Suprapubic skin (tissue), 4 donors: ENCODE results near the gene PGAP3. TPM values are rescaled to one million over a fixed set of nuclear protein-coding genes. Genes with fewer than 3 reads are reported as not detected.
A peak's percentile ranks its signal among the peaks of the same experiment; 100 is the strongest.

ENCODE experiments used
- DNase-seq, 2 donors: peaks; one replicate each; pipeline ENCODE4 v3.0.0-alpha.2; 2019; ENCODE audit warnings: low spot score in 2 of 2
- H3K27ac ChIP-seq: fragments of 200-600 bp; sonication (generic); one replicate; pipeline ENCODE4 v1.5.1; 2019
- H3K27me3 ChIP-seq: fragments of 200-600 bp; sonication (generic); one replicate; pipeline ENCODE4 v1.5.1; 2019
- H3K36me3 ChIP-seq: fragments of 200-600 bp; sonication (generic); one replicate; pipeline ENCODE4 v1.5.1; 2019
- H3K4me1 ChIP-seq: fragments of 200-600 bp; sonication (generic); one replicate; pipeline ENCODE4 v1.5.1; 2019
- H3K4me3 ChIP-seq: fragments of 200-600 bp; sonication (generic); one replicate; pipeline ENCODE4 v1.5.1; 2019; ENCODE audit warnings: mild to moderate bottlenecking
- H3K9me3 ChIP-seq: fragments of 200-600 bp; sonication (generic); one replicate; pipeline ENCODE4 v1.5.1; 2019
- EP300 ChIP-seq: sonication (generic); formaldehyde crosslinking; IDR thresholded peaks from one replicate; pipeline ENCODE4 v1.6.1; 2017; ENCODE audit warnings: antibody characterized with exemption
- POLR2A ChIP-seq, 2 donors: fragments of 450-650 bp; IDR thresholded peaks; one replicate each; pipeline ENCODE4 v1.6.1; 2017; ENCODE audit warnings: antibody characterized with exemption in 2 of 2, mild to moderate bottlenecking in 2 of 2, moderate library complexity in 2 of 2
- POLR2AphosphoS5 ChIP-seq, 3 donors: sonication (generic); formaldehyde crosslinking; IDR thresholded peaks; one replicate each; pipeline ENCODE4 v1.6.1; 2017; ENCODE audit warnings: antibody characterized with exemption in 3 of 3
- WGBS: methylation state at CpG from one replicate; pipeline ENCODE4 v1.1.5; 2018; 5-methylcytosine and 5-hydroxymethylcytosine counted together
- total RNA-seq, 4 donors: library from RNA; depleted of rRNA; stranded (reverse); fragments of >200 nt; gene quantifications; one replicate each; pipeline ENCODE4 v1.1.0, GENCODE V29; 2016
- TF ChIP-seq, protein P1 (sequence below), 2 donors: fragments of 200-600 bp in 1 of 2; fragments of 450-650 bp in 1 of 2; sonication (generic) in 1 of 2; IDR thresholded peaks; one replicate each; pipeline ENCODE4 v1.5.1; 2016 to 2019; ENCODE audit warnings: antibody characterized with exemption in 2 of 2, mild to moderate bottlenecking in 1 of 2, moderate library complexity in 1 of 2

The PGAP3 gene
- total RNA-seq, 4 donors from 2014 or later: 25.7 to 41.5 (median 32.7) TPM

DNA sequence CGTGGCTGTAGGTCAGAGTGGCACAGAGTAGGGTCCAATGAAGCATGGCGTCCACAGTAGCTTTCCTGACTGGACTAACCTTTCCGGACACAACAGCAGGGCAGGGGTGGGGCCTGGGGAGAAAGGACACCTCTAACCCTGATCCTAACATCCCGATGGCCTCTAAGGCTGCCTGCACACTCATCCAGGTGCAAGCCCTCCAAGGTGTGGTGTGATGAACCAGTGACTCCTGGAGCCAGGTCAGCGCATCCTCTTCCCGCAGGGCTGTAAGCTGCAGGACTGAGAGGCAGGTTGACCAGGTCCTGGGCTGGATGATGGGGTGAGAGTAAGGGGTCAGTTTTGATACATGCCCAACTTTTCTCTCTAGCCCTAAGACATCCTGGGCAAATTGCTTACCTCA lies 8.9 kb upstream of the PGAP3 start:
- no peak overlapping the region for H3K4me3 ChIP-seq
- DNase-seq: no peak
- H3K27me3 ChIP-seq: no peaks in the 10 kb centered on the region
- TF ChIP-seq EP300: no peak
- TF ChIP-seq, protein P1, sequence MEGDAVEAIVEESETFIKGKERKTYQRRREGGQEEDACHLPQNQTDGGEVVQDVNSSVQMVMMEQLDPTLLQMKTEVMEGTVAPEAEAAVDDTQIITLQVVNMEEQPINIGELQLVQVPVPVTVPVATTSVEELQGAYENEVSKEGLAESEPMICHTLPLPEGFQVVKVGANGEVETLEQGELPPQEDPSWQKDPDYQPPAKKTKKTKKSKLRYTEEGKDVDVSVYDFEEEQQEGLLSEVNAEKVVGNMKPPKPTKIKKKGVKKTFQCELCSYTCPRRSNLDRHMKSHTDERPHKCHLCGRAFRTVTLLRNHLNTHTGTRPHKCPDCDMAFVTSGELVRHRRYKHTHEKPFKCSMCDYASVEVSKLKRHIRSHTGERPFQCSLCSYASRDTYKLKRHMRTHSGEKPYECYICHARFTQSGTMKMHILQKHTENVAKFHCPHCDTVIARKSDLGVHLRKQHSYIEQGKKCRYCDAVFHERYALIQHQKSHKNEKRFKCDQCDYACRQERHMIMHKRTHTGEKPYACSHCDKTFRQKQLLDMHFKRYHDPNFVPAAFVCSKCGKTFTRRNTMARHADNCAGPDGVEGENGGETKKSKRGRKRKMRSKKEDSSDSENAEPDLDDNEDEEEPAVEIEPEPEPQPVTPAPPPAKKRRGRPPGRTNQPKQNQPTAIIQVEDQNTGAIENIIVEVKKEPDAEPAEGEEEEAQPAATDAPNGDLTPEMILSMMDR (IDR thresholded peaks at IDR 0.05): no peak
- no peak for TF ChIP-seq POLR2AphosphoS5 (IDR thresholded peaks at IDR 0.05)
- no peak for TF ChIP-seq POLR2A (IDR thresholded peaks at IDR 0.05)
- no peaks in the 10 kb centered on the region for H3K36me3 ChIP-seq
- no peaks in the 10 kb centered on the region for H3K9me3 ChIP-seq
- WGBS: 82% methylated on average over 3 of the region's 6 CpGs
- no peak overlapping the region for H3K27ac ChIP-seq
- peaks cover 26% of the 10 kb centered on the region for H3K4me1 ChIP-seq

DNA sequence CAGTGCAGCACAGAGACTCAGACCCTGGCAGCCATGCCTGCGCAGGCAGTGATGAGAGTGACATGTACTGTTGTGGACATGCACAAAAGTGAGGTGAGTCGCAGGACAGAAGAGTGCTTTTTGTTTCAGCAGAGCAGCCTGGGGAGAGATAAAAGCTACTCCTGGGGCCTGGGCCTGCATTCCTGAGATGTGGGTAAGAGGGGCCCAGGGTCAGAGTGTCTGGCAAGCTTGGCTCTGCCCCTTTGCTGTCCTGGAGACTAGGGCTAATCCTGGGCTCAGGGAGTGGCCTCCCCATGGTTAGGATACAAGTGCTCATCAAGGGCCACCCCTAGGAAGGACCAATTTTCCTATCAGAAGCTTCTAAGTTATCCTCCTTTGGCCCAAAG lies 7.2 kb upstream of the PGAP3 start:
- 100% methylated on average over 2 of the region's 2 CpGs for WGBS

DNA sequence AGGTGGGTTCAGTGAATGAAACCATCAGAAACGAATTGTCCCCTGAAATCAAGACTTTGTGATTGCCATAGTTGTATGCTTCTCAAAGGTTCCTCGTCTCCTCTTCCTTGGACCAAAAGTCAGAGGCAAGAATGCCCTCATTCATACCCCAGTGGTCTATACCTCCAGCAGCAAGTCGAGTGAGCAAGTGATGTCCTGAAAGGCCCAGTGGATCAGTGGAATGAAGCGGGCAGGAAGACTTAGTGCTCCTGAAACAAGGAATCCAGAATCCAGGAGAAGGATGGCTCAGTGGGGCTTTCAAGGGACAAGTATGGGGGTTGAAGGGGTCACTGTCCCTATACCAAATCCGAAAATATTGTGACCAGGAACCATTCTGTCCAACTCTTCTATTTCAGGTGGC lies 6.7 kb upstream of the PGAP3 start:
- TF ChIP-seq POLR2AphosphoS5 (IDR thresholded peaks at IDR 0.05) (no peak), EP300 (no peak), POLR2A (IDR thresholded peaks at IDR 0.05) (no peak)
- TF ChIP-seq, protein P1 (IDR thresholded peaks at IDR 0.05): no peak
- no peaks in the 10 kb centered on the region for H3K9me3 ChIP-seq
- peaks cover 5% of the 10 kb centered on the region for H3K4me1 ChIP-seq
- H3K4me3 ChIP-seq: no peak overlapping the region
- no peaks in the 10 kb centered on the region for H3K36me3 ChIP-seq
- H3K27ac ChIP-seq: no peak overlapping the region
- H3K27me3 ChIP-seq: no peaks in the 10 kb centered on the region
- no peak for DNase-seq
- 86% methylated on average over 5 of the region's 5 CpGs for WGBS

More for the DNA sequence above, 7.2 kb upstream of the PGAP3 start:
- Histone ChIP-seq H3K4me3 (no peak overlapping the region), H3K36me3 (no peaks in the 10 kb centered on the region), H3K27me3 (no peaks in the 10 kb centered on the region), H3K27ac (no peak overlapping the region), H3K9me3 (no peaks in the 10 kb centered on the region), H3K4me1 (peaks cover 9% of the 10 kb centered on the region)
- no peak for DNase-seq
- TF ChIP-seq EP300 (no peak), POLR2AphosphoS5 (IDR thresholded peaks at IDR 0.05) (no peak), POLR2A (IDR thresholded peaks at IDR 0.05) (no peak)
- TF ChIP-seq, protein P1 (IDR thresholded peaks at IDR 0.05): no peak

DNA sequence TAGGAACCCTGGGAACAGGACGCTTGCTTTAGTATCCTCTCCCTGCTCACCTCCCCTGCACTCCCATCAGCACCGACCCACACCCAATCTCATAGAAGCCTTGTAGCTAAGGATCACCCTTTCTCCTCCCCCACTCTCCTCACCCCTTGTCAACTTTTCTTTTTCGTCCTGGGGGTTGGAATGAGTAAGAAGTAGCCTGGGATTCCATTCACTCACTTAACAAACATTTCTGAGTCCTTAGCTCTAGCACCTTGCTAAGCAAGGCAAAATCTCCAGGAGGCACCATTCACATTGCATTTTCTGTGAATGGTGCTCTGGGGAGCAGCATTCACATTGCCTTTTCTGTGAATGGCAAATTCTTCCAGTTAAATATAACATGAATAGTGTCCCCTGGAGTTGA lies 1.1 kb upstream of the PGAP3 start:
- H3K36me3 ChIP-seq: peaks cover 14% of the 10 kb centered on the region
- WGBS: 55% methylated on average over 3 of the region's 3 CpGs
- H3K27me3 ChIP-seq: no peaks in the 10 kb centered on the region
- H3K4me3 ChIP-seq: no peak overlapping the region
- H3K27ac ChIP-seq: no peak overlapping the region
- TF ChIP-seq EP300 (no peak), POLR2A (IDR thresholded peaks at IDR 0.05) (no peak)
- H3K4me1 ChIP-seq: peaks cover 15% of the 10 kb centered on the region
- no peak for DNase-seq
- H3K9me3 ChIP-seq: no peaks in the 10 kb centered on the region

DNA sequence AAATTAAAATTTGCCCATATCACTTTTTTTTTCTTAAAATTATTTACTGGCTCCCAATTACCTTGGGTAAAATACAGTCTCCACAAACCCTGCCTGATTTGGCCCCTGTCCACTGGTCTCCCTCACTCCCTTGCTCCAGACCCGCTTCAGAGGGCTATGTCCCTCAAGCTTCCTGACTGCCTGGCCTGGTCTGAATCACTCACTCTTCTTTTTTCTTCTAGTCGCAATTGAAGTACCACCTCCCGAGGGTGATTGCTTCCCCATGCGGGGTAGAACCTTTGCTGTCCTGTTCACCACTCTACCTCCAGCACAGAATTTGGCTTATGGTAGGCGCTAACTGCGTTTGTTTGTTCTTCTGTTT lies 598 bp upstream of the PGAP3 start:
- Histone ChIP-seq H3K36me3 (peaks cover 16% of the 10 kb centered on the region), H3K4me1 (peaks cover 15% of the 10 kb centered on the region), H3K27me3 (no peaks in the 10 kb centered on the region), H3K27ac (peak overlapping the region; percentile 92), H3K9me3 (no peaks in the 10 kb centered on the region), H3K4me3 (peak overlapping the region; percentile 85)
- DNase-seq: no peak
- TF ChIP-seq POLR2A (IDR thresholded peaks at IDR 0.05) (no peak), POLR2AphosphoS5 (IDR thresholded peaks at IDR 0.05) (no peak), EP300 (no peak)
- TF ChIP-seq, protein P1 (IDR thresholded peaks at IDR 0.05): no peak
- WGBS: 15% methylated on average over 6 of the region's 6 CpGs

DNA sequence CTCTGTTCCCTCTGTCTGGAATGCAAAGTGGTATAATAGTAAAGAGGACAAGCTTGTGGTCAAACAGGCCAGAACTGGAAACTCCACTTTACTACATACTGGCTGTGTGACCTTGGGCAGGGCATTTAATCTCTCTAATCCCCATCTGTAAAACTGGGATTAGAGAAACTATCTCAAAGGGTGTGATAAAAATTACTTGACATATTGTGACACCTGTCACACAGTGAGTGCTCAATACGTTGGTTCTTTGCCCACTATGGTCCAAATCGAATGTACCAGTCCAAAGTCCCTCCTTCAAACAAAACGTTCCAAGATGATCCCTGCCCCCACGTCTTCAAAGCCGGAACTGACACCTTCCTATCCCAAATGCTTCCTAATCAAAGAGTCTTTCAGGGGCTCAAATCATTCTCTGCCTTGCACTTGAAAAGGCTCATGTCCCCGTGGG lies 734 bp downstream of the PGAP3 start:
- Histone ChIP-seq H3K9me3 (no peaks in the 10 kb centered on the region), H3K4me3 (peak overlapping the region; percentile 85), H3K27ac (peak overlapping the region; percentile 92), H3K27me3 (no peaks in the 10 kb centered on the region), H3K36me3 (peaks cover 26% of the 10 kb centered on the region), H3K4me1 (peaks cover 15% of the 10 kb centered on the region)
- no peak for DNase-seq
- WGBS: 60% methylated on average over 6 of the region's 6 CpGs
- TF ChIP-seq EP300: no peak
- TF ChIP-seq POLR2A (IDR thresholded peaks at IDR 0.05): no peak
- TF ChIP-seq, protein P1 (IDR thresholded peaks at IDR 0.05): no peak
- no peak for TF ChIP-seq POLR2AphosphoS5 (IDR thresholded peaks at IDR 0.05)
